Adrenal gland (tissue), 5 donors: Measurements from ENCODE around the gene PRKAG3.

ENCODE experiments used
- CTCF ChIP-seq, 6 experiments: fragments of 450-650 bp in 4 of 6; fragments of 200-600 bp in 2 of 6; sonication (generic) in 1 of 6; IDR thresholded peaks; 1 replicate in 5 of 6; 2 replicates in 1 of 6; pipeline versions ENCODE4 v1.5.1 to v1.8.0; 2016 to 2021; ENCODE audit warnings: antibody characterized with exemption in 6 of 6, mild to moderate bottlenecking in 2 of 6, moderate library complexity in 1 of 6
- POLR2A ChIP-seq, 2 donors: fragments of 450-650 bp; IDR thresholded peaks; one replicate each; pipeline ENCODE4 v1.6.1; 2017; ENCODE audit warnings: antibody characterized with exemption in 2 of 2, mild to moderate bottlenecking in 2 of 2, moderate library complexity in 1 of 2
- donor health status: DM: no; HTN: no; CAD: no.

- TF ChIP-seq CTCF (IDR thresholded peaks at IDR 0.05): no peak
- TF ChIP-seq POLR2A (IDR thresholded peaks at IDR 0.05): no peak
These were observed 40.0 kb upstream of the PRKAG3 start for GRCh38 chr2:218871345-218872302.
